Measurements from ENCODE around the gene KRT24.

The KRT24 gene

GRCh38 chr17:40699371-40699770, 4.2 kb downstream of the KRT24 start:
- no peak for TF ChIP-seq CTCF (IDR thresholded peaks at IDR 0.05; ENCODE audit: low read depth, low read length)
- no peak overlapping the region for H3K4me3 ChIP-seq (replicated peaks in 1 of 2; ENCODE audit: low read depth in 2 of 2, low read length in 2 of 2)
- no peak for DNase-seq (ENCODE audit: low read depth in 2 of 2)

GRCh38 chr17:40697297-40697696, 6.3 kb downstream of the KRT24 start:
- TF ChIP-seq CTCF (IDR thresholded peaks at IDR 0.05; ENCODE audit: low read depth, low read length) = no peak
- no peak for DNase-seq (ENCODE audit: low read depth in 2 of 2)
- H3K4me3 ChIP-seq (replicated peaks in 1 of 2; ENCODE audit: low read depth in 2 of 2, low read length in 2 of 2) = no peak overlapping the region

- no peak overlapping the region for H3K4me3 ChIP-seq (replicated peaks in 1 of 2; ENCODE audit: low read depth in 2 of 2, low read length in 2 of 2)
- DNase-seq (ENCODE audit: low read depth in 2 of 2) = no peak
- no peak for TF ChIP-seq CTCF (IDR thresholded peaks at IDR 0.05; ENCODE audit: low read depth, low read length)
Observed at GRCh38 chr17:40696651-40697072, 6.9 kb downstream of the KRT24 start.

GRCh38 chr17:40695874-40696472, 7.6 kb downstream of the KRT24 start:
- DNase-seq (ENCODE audit: low read depth in 2 of 2) = no peak
- no peak for TF ChIP-seq CTCF (IDR thresholded peaks at IDR 0.05; ENCODE audit: low read depth, low read length)
- H3K4me3 ChIP-seq (replicated peaks in 1 of 2; ENCODE audit: low read depth in 2 of 2, low read length in 2 of 2) = no peak overlapping the region

GRCh38 chr17:40694584-40694983, 9.0 kb downstream of the KRT24 start:
- TF ChIP-seq CTCF (IDR thresholded peaks at IDR 0.05; ENCODE audit: low read depth, low read length) = no peak
- DNase-seq (ENCODE audit: low read depth in 2 of 2) = no peak
- H3K4me3 ChIP-seq (replicated peaks in 1 of 2; ENCODE audit: low read depth in 2 of 2, low read length in 2 of 2) = no peak overlapping the region

GRCh38 chr17:40687106-40687505, 16.4 kb downstream of the KRT24 start:
- no peak for DNase-seq (ENCODE audit: low read depth in 2 of 2)
- TF ChIP-seq CTCF (IDR thresholded peaks at IDR 0.05; ENCODE audit: low read depth, low read length) = no peak

GRCh38 chr17:40686192-40686591, 17.4 kb downstream of the KRT24 start:
- H3K4me3 ChIP-seq (replicated peaks in 1 of 2; ENCODE audit: low read depth in 2 of 2, low read length in 2 of 2) = no peak overlapping the region
- TF ChIP-seq CTCF (IDR thresholded peaks at IDR 0.05; ENCODE audit: low read depth, low read length) = no peak
- no peak for DNase-seq (ENCODE audit: low read depth in 2 of 2)

More at GRCh38 chr17:40687106-40687505, 16.4 kb downstream of the KRT24 start:
- H3K4me3 ChIP-seq (replicated peaks in 1 of 2; ENCODE audit: low read depth in 2 of 2, low read length in 2 of 2) = no peak overlapping the region
